ENCODE results near the gene TFDP1.

The TFDP1 gene

DNA sequence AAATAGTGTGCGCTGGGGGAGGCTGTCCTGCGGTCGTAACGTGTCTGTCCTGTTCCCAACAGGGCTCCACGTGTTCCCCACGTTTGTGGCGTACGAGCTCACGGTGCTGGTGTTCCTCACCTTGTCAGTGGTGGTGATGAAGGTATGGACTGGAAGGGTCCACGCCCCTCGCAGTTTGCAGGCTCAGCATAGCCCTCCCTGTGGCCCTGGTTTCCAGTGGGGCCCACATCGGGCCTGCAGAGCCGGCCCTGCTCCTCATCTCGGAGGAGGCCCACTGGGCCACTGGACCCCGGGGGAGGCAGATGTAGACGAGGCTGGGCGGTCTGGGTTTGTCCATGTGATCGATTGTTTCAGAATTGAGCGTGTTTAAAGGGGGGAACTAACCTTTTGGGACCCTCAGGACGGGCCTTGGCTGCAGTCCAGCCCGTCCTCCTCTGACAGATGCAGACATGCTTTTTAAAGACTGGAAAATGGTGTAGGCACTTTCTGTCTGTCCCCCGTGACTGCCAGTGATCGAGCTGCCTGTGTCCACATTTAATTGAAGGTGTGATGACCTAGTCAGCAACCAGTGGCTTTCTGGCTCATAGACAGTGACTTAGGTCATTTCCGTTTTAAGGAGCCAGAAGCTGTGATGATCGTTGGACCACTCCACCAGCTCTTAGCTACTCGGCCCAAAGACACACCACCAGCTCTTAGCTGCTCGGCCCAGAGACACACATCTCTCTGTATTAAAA lies 37.1 kb upstream of the TFDP1 start:
- TF ChIP-seq POLR2AphosphoS5 (IDR thresholded peaks at IDR 0.05; ENCODE audit: borderline replicate concordance, low read depth, low read length): no peak
- no peak for TF ChIP-seq EZH2 (IDR thresholded peaks at IDR 0.05)
- TF ChIP-seq FOXP2 (optimal IDR thresholded peaks at IDR 0.05; ENCODE audit: control extremely low read depth, extremely low read length, insufficient read depth): no peak
- H3K4me3 ChIP-seq: no peak overlapping the region
- peaks cover 4% of the 10 kb centered on the region; the same call in 1 of the 2 replicates for H3K36me3 ChIP-seq (ENCODE audit: insufficient read depth, low read length)
- no peak overlapping the region for H3K27ac ChIP-seq
- H3K9ac ChIP-seq (ENCODE audit: insufficient read length): no peak overlapping the region
- no peaks in the 10 kb centered on the region for H3K9me3 ChIP-seq (ENCODE audit: low read depth, low read length)
- DNase-seq (ENCODE audit: low read depth, low spot score): no peak

- H3K9me3 ChIP-seq (ENCODE audit: low read depth, low read length): no peaks in the 10 kb centered on the region
- peaks cover 4% of the 10 kb centered on the region; the same call in 1 of the 2 replicates for H3K36me3 ChIP-seq (ENCODE audit: insufficient read depth, low read length)
- H3K9ac ChIP-seq (ENCODE audit: insufficient read length): no peak overlapping the region
- H3K4me3 ChIP-seq: no peak overlapping the region
- no peak for DNase-seq (ENCODE audit: low read depth, low spot score)
- no peak for TF ChIP-seq POLR2AphosphoS5 (IDR thresholded peaks at IDR 0.05; ENCODE audit: borderline replicate concordance, low read depth, low read length)
- TF ChIP-seq EZH2 (IDR thresholded peaks at IDR 0.05): no peak
- no peak for TF ChIP-seq FOXP2 (optimal IDR thresholded peaks at IDR 0.05; ENCODE audit: control extremely low read depth, extremely low read length, insufficient read depth)
- H3K27ac ChIP-seq: no peak overlapping the region
Observed at GRCh38 chr13:113548171-113548641, 36.3 kb upstream of the TFDP1 start.

DNA sequence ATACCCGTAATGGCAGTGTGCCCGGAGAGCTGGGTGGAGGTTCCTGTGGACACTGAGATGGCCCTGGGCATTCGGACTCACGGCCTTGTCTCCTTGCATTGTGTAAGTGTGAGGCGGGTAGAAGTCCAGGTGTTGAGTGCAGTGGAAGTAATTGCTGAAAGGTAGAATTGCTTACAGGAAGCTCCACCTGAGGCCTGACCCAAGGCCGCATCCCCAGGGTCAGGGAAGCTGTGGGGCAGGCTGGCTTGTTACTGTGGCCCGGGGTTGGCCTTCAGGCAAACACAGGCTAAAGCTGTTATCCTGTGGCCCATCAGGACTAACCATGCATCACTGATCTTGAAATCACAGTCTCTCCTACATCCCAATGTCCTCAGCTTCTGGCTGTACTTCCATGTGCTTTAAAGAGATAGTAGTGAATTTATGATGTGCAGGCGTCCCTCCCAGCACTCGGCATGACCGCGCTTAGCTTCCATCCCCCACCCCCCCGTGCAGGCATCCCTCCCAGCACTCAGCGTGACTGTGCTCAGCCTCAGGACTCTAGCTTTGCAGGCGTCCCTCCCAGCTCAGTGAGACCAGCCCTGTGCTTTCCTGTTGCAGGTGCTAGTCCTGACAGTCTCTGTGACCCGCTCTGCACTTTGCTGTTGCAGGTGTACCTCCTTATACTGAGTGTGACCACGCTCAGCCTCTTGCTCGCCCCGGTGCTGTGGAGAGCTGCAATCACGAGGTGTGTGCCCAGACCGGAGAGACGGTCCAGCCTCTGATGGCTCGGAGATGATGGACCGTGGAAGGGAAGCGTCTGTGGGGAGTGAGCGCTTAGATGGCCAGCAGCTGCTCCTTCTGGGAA lies 35.6 kb upstream of the TFDP1 start:
- TF ChIP-seq EZH2 (IDR thresholded peaks at IDR 0.05) (no peak), POLR2AphosphoS5 (IDR thresholded peaks at IDR 0.05; ENCODE audit: borderline replicate concordance, low read depth, low read length) (no peak), FOXP2 (optimal IDR thresholded peaks at IDR 0.05; ENCODE audit: control extremely low read depth, extremely low read length, insufficient read depth) (no peak)
- H3K27ac ChIP-seq: no peak overlapping the region
- H3K9ac ChIP-seq (ENCODE audit: insufficient read length): no peak overlapping the region
- no peak overlapping the region for H3K4me3 ChIP-seq
- H3K9me3 ChIP-seq (ENCODE audit: low read depth, low read length): no peaks in the 10 kb centered on the region
- DNase-seq (ENCODE audit: low read depth, low spot score): no peak
- H3K36me3 ChIP-seq (ENCODE audit: insufficient read depth, low read length): peaks cover 4% of the 10 kb centered on the region; the same call in 1 of the 2 replicates

DNA sequence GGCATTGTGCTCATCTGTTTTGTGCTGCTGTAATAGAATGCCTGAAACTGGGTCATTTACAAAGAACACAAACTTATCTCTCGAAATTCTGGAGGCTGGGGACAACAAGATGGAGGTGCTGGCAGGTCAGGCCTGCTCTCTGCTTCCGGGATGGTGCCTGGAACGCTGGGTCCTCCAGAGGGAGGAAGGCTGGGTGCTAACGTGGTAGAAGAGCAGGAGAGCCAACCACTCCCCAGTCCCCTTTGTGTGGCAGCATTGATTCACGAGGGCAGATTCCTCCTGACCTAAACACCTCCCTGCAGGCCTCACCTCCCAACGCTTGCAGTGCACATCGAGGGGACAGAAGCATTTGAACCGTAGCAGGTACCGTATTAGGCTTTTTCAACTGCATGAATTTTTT lies 34.1 kb upstream of the TFDP1 start:
- no peak overlapping the region for H3K4me3 ChIP-seq
- DNase-seq (ENCODE audit: low read depth, low spot score): no peak
- H3K9ac ChIP-seq (ENCODE audit: insufficient read length): no peak overlapping the region
- no peak overlapping the region for H3K27ac ChIP-seq
- H3K36me3 ChIP-seq (ENCODE audit: insufficient read depth, low read length): peaks cover 4% of the 10 kb centered on the region; the same call in 1 of the 2 replicates
- H3K9me3 ChIP-seq (ENCODE audit: low read depth, low read length): no peaks in the 10 kb centered on the region
- TF ChIP-seq EZH2 (IDR thresholded peaks at IDR 0.05) (no peak), FOXP2 (optimal IDR thresholded peaks at IDR 0.05; ENCODE audit: control extremely low read depth, extremely low read length, insufficient read depth) (no peak), POLR2AphosphoS5 (IDR thresholded peaks at IDR 0.05; ENCODE audit: borderline replicate concordance, low read depth, low read length) (no peak)

- DNase-seq (ENCODE audit: low read depth, low spot score): no peak
- Histone ChIP-seq H3K4me3 (no peak overlapping the region), H3K9me3 (ENCODE audit: low read depth, low read length) (no peaks in the 10 kb centered on the region), H3K36me3 (ENCODE audit: insufficient read depth, low read length) (peaks cover 4% of the 10 kb centered on the region; the same call in 1 of the 2 replicates), H3K9ac (ENCODE audit: insufficient read length) (no peak overlapping the region), H3K27ac (no peak overlapping the region)
- TF ChIP-seq POLR2AphosphoS5 (IDR thresholded peaks at IDR 0.05; ENCODE audit: borderline replicate concordance, low read depth, low read length) (no peak), FOXP2 (optimal IDR thresholded peaks at IDR 0.05; ENCODE audit: control extremely low read depth, extremely low read length, insufficient read depth) (no peak), EZH2 (IDR thresholded peaks at IDR 0.05) (no peak)
Observed at GRCh38 chr13:113551081-113552000, 33.2 kb upstream of the TFDP1 start.

GRCh38 chr13:113552079-113552478 lies 32.5 kb upstream of the TFDP1 start:
- Histone ChIP-seq H3K36me3 (ENCODE audit: insufficient read depth, low read length) (peaks cover 4% of the 10 kb centered on the region; the same call in 1 of the 2 replicates), H3K27ac (no peak overlapping the region), H3K4me3 (no peak overlapping the region), H3K9ac (ENCODE audit: insufficient read length) (no peak overlapping the region), H3K9me3 (ENCODE audit: low read depth, low read length) (no peaks in the 10 kb centered on the region)
- DNase-seq (ENCODE audit: low read depth, low spot score): no peak
- TF ChIP-seq FOXP2 (optimal IDR thresholded peaks at IDR 0.05; ENCODE audit: control extremely low read depth, extremely low read length, insufficient read depth) (no peak), POLR2AphosphoS5 (IDR thresholded peaks at IDR 0.05; ENCODE audit: borderline replicate concordance, low read depth, low read length) (no peak), EZH2 (IDR thresholded peaks at IDR 0.05) (no peak)

GRCh38 chr13:113552786-113553434 lies 31.6 kb upstream of the TFDP1 start:
- no peak for TF ChIP-seq EZH2 (IDR thresholded peaks at IDR 0.05)
- DNase-seq (ENCODE audit: low read depth, low spot score): no peak
- Histone ChIP-seq H3K9ac (ENCODE audit: insufficient read length) (no peak overlapping the region), H3K27ac (no peak overlapping the region), H3K36me3 (ENCODE audit: insufficient read depth, low read length) (peaks cover 4% of the 10 kb centered on the region; the same call in 1 of the 2 replicates), H3K4me3 (no peak overlapping the region), H3K9me3 (ENCODE audit: low read depth, low read length) (no peaks in the 10 kb centered on the region)
